ENCODE data around the gene PPAT.
"Not testable (repeated sequence)": the region's sequence is repeated elsewhere in the genome, so short reads cannot be mapped to it uniquely, and the experiment has no call there.

Gene PPAT

DNA sequence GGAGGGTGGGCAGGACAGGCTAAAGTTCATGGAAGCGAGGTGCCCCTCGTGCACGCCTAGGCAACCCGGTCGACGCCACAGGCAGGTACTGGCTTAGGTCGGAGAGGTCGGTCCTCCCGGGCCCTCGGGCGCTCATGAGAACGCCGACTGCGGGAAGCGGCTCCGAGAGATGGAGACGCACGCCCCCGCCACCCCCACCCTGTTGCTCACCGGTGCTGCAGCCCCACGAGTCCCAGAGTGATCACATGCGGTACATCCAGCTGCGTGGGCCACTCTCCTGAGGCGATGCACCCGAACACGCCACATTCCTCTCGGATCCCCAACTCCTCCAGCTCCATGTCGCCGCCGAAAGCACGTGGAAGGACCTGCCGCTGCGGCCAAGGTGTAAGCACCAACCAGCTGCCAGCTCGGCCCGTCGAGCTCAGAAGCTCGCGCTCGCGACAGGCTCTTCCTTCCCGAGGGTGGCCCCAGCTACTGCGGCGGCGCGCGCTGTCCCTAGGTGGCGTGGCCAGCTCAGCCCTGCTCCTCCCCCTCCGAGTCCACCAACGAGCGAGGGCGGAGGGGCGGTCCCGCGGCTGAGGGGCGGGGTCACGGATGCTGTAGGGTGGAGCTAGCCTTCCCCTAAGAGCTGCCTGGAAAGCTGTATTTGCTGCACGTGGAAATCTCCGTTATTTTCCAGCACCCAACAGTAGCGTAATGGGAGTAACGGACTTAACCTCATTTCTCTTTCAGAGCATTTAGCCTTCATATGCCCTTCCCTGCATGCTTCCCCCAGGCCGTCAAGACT is at the start of gene PPAT:
Gene PPAT (minus strand): TSS at position 476 of the 787 bp plus-strand sequence. CDS start 138 bp downstream, at position 338.
- intact Hi-C loops (cut with DNase I) = loop anchor here (2.0 to 10.0 kb wide), 3 partner anchors 33 to 472 kb away; partner anchors contain the start of gene REST
- peak; percentile 92 to 99 (median 97) for DNase-seq

DNA sequence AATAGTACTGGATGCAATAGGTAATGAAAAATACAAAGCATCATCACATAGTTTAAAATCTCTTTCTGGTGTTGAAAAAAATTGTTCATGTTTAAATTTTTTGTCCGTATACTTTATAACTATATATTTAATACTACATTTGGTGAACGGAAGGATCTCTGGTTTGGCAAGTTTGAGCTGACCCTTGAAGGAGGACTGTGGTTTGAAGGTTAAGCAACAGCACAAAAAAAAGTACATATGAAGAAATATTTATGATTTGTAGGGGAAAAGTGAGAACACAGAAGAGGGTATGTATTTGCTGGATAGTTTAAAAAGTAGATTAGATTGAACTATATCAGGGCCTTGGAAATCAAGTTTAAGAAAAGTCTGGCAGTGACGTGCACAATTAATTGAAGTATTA is 45.3 kb upstream of the PPAT start:
- no peak for DNase-seq
- intact Hi-C loops (cut with DNase I) = no loop called here

DNA sequence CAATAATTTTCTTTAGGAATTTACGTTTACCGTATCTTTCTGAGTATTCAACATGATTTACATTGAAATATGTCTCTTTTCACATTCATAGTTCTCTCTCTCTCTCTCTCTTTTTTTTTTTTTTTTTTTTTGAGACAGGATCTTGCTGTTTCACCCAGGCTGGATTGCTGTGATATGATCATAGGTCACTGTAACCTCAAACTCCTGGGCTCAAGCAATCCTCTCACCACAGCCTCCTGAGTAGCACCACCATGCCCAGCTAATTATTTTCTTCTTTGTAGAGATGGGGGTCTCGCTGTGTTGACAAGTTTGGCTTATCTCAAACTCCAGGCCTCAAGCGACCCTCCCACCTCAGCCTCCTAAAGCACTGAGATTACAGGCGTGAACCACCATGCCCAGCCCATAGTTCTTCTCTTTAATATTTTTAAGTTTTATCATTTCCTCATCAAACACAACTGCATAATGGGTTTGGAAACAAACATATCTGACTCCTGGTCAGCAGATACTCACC is 41.8 kb upstream of the PPAT start:
- intact Hi-C loops (cut with DNase I) = no loop called here
- no peak for DNase-seq

DNA sequence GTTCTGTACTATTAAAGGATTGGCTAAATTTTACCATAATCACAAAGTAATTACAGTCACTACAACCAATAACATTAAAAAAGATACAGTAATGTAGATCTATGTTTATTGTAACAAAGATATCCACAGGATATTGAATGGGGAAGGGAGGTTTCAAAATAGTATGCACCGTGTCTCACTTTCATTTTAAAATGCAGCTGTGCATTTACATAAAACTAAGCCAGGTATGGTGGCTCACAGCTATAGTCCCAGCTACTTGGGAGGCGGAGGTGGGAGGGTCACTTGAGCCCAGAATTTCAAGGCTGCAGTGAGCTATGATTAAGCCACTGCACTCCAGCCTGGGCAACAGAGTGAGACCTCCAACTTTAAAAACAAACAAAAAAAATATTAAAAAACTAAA is 40.5 kb upstream of the PPAT start:
- intact Hi-C loops (cut with DNase I) = no loop called here
- DNase-seq = no peak

DNA sequence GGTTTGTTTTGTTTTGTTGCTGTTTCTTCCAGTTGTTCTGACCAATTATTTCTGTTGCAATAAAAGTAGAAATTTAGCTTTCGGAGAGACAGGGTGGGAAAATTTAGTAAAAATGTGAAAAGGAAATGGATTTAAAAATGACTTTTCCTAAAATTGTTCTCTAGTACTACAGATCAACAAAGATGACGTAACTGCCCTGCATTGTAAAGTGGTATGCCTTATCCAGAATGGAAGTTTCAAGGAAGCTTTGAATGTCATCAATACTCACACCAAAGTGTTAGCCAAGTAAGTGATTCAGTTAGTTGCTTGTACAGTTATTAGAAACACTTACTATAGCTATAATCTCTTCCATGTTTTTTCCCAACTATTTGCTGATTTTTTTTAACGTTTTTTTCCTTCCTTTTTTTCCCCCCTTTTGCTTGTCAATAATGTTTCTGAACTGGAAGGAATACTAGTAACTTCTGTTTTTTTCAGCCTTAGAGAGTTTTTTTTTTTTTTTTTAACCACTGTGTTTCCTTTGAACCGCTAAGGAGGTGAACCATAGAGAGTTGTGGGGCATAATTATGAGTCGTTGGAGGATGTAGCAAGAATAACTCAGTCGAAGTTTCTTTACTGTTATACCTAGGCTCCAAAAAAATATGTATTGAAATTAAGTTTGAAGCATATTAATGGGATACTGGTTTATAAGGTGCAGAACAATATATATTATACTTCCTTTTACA is 34.2 kb upstream of the PPAT start:
- intact Hi-C loops (cut with DNase I) = loop anchor here (2.0 kb wide), 1 partner anchor 35 kb away; the partner anchor contains the start of gene PPAT
- no peak for DNase-seq

DNA sequence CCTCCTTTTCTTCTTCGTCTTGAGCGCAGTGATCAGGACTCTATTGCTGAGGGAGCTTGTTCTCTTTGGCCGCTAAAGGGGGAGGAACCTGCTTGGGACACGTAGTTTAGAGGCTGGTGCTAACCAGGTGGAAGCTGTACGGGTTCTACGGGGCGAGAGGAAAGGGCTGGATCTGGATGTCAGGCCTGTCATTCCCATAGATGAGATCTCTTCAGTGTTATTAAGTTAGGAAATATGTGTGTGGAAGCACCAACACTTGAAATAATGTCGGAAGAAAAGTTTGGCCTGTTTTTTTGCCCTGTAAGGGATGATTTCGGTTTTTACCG is 32.6 kb upstream of the PPAT start:
- intact Hi-C loops (cut with DNase I) = loop anchor here (2.0 kb wide), 1 partner anchor 33 kb away; the partner anchor contains the start of gene PPAT
- DNase-seq = peak in 31 of 42 donors; percentile 6 to 78 (median 38)

DNA sequence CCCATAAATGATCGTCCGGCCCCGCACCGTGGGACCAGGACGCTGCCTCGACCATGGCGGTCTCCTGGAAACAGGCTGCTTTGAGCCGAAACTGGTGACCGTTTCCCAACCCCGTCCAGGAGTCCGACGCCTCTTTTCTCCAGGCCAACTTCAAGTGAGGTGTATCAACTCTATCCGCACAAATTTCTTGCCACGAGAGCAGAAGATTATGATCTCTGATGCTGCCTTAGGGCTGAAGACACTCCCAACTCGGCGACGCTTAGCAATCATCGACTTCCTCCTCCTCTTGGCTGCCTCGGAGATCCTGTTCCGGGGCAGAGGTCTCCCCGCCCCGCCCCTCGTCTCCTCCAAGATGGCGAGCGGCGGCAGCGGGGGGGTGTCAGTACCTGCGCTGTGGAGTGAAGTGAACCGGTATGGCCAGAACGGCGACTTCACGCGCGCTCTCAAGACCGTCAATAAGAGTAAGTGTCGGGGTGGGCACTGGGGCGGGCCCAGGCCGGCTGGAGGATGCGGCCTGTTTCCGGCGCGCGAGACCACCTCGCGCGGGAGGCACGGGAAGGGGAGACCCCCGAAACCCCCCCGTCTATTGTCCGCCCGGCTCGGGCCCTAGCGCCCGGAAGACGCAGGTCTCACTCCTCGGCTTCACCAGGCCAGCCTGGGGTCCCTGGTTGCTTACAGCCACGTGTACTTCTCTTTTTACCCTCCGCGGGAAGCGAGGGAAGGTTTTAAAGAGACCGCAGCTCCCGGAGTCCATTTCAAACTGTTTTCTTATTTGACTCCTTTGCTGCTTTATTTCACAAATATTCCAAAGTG is 32.1 kb upstream of the PPAT start, which contains the start of gene SRP72:
Gene SRP72 (plus strand): TSS at position 334 of the 813 bp plus-strand sequence. CDS start 19 bp downstream, at position 353.
- DNase-seq = peak; percentile 82 to 97 (median 92)
- intact Hi-C loops (cut with DNase I) = loop anchor here (2.0 kb wide), 1 partner anchor 33 kb away; the partner anchor contains the start of gene PPAT

DNA sequence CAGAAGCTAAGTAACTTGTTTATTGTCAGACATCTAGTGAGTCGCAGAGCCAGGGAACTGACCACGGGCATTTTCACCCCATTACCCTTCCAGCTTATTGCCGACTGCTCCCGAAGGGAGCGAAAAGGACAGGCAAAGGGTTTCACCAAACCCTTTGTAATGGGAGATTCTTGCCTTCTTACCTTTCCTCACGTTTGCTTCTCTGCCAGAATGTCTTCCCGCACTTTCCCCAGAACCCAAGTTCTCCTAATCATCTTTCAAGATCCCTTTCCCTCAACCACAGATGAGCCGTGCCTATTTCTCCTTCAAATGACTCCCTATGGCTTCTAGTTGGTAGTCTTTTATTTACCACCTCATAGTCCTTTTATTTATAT is 31.5 kb upstream of the PPAT start:
- intact Hi-C loops (cut with DNase I) = no loop called here

DNA sequence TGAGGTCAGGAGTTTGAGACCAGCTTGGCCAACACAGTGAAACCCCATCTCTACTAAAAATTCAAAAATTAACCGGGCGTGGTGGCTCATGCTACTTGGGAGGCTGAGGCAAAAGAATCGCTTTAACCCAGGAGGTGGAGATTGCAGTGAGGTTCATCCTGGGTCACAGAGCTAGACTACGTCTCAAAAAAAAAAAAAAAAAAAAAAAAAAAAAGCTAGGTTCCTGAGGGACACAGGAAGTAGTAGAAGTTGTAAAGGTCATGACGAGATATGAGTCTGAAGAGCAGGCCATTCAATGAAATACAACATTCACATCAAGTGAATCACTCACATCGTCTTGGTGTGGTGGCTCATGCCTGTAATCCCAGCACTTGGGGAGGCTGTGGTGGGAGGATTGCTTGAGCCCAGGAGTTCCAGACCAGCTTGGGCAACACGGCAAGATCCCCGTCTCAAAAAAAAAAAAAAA is 30.9 kb upstream of the PPAT start:
- DNase-seq; intact Hi-C loops (cut with DNase I): not testable (repeated sequence)

More for the DNA sequence above, 31.5 kb upstream of the PPAT start:
- DNase-seq = peak in 2 of 42 donors; percentile 5 to 36

DNA sequence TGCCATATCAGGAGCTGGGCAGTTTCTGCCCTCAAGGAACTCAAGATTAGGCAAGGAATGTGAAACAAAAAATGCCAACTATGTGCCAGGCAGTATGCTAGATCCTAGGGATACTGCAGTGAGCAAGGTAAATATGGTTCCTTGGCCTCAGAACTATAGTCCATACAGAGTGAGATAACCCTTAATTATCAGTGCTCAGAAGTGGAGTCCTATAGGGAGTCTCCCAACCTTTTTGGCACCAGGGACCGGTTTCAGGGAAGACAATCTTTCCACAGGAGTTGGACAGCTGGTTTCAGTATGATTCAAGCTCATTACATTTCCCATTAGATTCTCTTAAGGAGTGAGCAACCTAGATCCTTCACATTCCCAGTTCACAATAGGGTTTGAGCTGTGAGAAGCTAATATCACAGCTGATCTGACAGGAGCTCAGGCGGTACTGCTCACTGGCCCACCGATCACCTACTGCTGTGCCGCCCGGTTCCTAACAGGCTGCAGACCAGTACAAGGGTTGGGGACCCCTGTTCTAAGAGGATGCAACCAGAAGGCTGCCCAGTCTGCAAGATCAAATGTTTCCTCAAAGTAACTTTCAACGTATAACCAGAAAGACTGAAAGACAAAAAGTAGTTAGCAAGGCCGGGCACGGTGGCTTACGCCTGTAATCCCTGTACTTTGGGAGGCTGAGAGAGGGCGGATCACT is 30.3 kb upstream of the PPAT start:
- intact Hi-C loops (cut with DNase I) = no loop called here
- DNase-seq = no peak

DNA sequence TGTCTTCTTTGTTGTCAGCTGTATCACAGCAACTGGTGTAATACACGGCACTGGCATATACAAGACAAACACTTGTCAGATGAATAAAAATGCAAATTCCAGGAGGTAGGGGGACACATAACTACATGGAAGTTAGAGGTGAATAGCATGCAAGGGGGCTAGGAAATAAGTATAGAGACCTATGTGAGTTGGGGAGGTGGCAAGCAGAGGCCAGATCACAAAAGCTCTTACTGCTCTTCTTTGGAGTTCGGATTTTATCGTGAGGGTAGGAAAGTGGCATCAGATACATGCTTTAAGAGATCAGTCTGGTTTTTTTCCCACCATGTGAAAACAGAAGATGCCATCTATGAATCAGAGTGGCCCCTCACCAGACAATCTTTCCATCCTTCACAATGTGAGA is 29.2 kb upstream of the PPAT start:
- no peak for DNase-seq
- intact Hi-C loops (cut with DNase I) = no loop called here

DNA sequence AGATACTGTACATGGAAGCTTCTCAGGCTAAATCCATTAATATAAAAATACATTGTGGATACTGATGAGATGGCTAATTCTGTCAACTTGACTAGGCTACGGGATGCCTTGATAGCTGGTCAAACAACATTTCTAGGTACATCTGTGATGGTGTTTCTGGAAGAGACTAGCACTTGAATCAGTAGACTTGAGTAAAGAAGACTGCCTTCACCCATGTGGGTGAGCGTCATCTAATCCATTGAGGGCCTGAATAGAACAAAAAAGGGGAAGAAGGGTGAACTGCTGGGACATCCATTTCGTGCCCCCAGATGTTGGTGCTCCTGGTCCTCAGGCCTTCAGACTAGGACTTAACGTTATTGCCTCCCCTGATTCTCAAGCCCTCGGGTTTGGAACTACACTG is 28.3 kb upstream of the PPAT start:
- intact Hi-C loops (cut with DNase I) = no loop called here
- DNase-seq = no peak

DNA sequence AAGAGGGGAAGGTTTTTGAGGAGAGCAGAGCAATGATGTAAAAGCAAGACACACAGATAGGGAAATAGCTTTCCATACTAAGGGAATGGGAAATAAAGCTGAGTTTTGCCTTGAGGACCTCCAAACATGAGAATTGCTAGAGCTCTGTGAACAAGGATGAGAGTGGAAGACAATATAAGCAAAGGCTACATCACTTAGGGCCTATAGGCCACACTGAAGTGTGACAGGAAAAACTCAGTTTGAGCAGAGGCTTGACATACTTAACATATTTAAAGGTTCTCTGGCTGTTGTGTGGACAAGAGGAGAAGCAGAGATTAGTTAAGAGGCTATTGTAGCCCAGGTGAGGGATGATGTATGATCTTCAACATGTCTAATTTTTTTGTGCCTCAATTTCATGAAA is 26.7 kb upstream of the PPAT start:
- no peak for DNase-seq
- intact Hi-C loops (cut with DNase I) = no loop called here

DNA sequence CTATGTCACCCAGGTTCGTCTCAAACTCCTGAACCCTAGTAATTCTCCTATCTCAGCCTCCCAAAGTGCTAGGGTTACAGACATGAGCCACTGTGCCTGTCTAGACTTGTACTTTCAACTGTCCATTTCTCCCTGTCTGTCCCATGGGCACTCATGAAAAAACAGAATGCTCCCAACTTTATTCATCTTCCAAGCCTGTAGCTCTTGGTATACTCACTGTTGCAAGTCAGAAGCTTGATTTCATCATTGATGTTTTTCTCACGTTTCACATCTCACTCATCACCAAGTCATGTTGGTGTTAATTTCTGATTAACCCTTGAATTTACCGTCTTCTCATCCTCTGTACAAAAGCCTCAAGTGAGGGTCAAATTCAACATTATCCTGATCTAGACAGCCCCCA is 24.7 kb upstream of the PPAT start:
- no peak for DNase-seq
- intact Hi-C loops (cut with DNase I) = no loop called here

DNA sequence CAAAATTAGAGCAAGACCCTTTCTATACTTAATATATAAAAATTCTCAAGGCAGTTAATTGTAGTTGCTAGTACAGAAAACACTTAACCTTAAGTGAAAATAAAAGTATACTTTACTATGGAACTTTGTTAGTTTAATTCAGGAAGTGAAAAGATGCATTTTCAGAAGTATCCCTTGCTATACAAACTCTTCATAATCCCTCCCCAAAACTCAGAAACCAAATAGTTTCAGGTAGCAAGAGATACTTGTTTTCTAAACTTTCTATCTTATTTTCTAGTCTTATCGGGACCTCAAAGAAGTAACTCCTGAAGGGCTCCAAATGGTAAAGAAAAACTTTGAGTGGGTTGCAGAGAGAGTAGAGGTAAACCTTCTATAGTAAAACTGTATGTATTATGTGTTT is 14.9 kb upstream of the PPAT start:
- no peak for DNase-seq
- intact Hi-C loops (cut with DNase I) = no loop called here

DNA sequence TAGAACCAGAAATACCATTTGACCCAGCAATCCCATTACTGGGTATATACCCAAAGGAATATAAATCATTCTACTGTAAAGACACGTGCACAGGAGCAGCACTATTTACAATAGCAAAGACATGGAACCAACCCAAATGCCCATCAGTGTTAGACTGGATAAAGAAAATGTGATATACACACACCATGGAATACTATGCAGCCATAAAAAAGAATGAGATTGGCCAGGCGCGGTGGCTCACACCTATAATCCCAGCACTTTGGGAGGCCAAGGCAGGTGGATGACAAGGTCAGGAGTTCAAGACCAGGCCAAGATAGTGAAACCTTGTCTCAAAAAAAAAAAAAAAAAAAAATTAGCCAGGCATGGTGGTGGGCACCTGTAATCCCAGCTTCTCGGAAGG is 14.1 kb upstream of the PPAT start:
- DNase-seq; intact Hi-C loops (cut with DNase I): not testable (repeated sequence)

DNA sequence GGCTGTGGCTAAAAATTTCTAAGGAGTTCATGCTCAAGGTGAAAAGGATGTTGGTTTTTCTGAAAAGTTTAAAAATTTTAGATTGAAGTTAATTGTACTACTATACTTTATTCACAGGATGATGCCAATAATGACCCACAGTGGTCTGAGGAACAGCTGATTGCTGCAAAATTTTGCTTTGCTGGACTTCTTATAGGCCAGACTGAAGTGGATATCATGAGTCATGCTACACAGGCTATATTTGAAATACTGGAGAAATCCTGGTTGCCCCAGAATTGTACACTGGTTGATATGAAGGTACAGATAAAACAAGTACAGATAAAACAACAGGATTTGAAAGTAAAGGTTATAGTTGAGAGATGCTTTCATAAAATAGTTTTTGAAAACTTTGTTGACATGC is 12.9 kb upstream of the PPAT start:
- no peak for DNase-seq
- intact Hi-C loops (cut with DNase I) = no loop called here

DNA sequence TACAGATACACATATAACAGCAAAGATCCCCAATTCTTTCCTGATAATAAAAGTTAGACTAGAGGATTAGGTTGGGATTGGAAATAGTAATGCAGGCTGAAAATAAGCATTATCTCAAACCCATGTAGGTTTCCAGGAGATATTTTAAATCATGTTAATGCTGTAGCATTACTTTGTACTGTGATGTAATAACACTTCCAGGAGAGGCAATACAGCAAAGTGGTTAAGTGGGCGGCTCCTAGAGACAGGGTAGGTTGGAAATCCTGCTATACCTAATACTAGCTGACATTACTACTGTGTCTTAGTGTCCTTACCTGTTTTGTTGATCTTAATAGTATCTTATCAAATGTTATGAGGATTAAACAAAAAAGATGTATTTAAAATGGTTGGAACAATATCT is 10.3 kb upstream of the PPAT start:
- intact Hi-C loops (cut with DNase I) = no loop called here
- peak in 16 of 42 donors; percentile 24 to 78 (median 40) for DNase-seq

DNA sequence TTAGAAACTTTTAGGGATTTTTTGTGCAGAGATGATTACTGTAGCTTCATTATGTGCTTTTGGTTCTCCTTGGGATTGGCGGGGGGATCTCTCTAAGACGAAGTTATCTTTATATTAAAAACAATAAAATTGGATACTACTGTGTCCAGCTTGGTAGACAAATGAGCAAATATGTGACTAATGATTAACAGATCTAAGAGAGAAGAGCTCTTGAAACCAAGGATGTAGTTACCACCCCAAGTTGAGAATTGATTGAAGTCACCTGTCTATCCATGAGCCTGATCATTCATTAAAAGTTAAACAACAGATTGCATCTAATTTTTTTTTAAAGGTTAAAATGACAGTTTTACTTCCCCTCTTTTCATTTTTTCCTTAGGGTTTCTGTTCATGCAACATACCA is 9.3 kb upstream of the PPAT start:
- intact Hi-C loops (cut with DNase I) = no loop called here
- DNase-seq = no peak

All from head of caudate nucleus (tissue), 42 donors.